Smooth muscle cell (in vitro differentiated cells): ENCODE measurements around the gene ZNF700. TPM values are rescaled to one million over a fixed set of nuclear protein-coding genes. Genes with fewer than 3 reads are reported as not detected.
"Not testable (repeated sequence)": the region's sequence is repeated elsewhere in the genome, so short reads cannot be mapped to it uniquely, and the experiment has no call there.

Source experiments
- DNase-seq: peaks from one replicate; lab custom pipeline; 2025; ENCODE audit not compliant: unreplicated experiment; lab: John Stamatoyannopoulos, UW
- H2AFZ ChIP-seq: fragments of 200-600 bp; sonication (generic); 2 replicates; pipeline ENCODE4 v1.6.0; 2016; ENCODE audit warnings: antibody characterized with exemption, low read depth, mild to moderate bottlenecking
- H3F3A ChIP-seq: fragments of 200-600 bp; sonication (generic); 2 replicates; pipeline ENCODE4 v1.6.0; 2017; ENCODE audit warnings: antibody characterized with exemption, low read depth
- H3K27ac ChIP-seq: fragments of 200-600 bp; sonication (generic); 2 replicates; pipeline ENCODE4 v1.5.1; 2016; ENCODE audit warnings: low read depth, mild to moderate bottlenecking
- H3K27me3 ChIP-seq: fragments of 200-600 bp; sonication (generic); 2 replicates; pipeline ENCODE4 v1.6.1; 2016; ENCODE audit warnings: low read depth, mild to moderate bottlenecking
- H3K36me3 ChIP-seq: fragments of 200-600 bp; sonication (generic); 2 replicates; pipeline ENCODE4 v1.5.1; 2016; ENCODE audit warnings: low read depth
- H3K4me1 ChIP-seq: fragments of 200-600 bp; sonication (generic); 2 replicates; pipeline ENCODE4 v1.5.1; 2016; ENCODE audit warnings: low read depth
- H3K4me2 ChIP-seq: fragments of 200-600 bp; sonication (generic); 2 replicates; pipeline ENCODE4 v1.6.0; 2016; ENCODE audit warnings: mild to moderate bottlenecking
- H3K4me3 ChIP-seq: fragments of 200-600 bp; sonication (generic); 2 replicates; pipeline ENCODE4 v1.5.1; 2016; ENCODE audit warnings: mild to moderate bottlenecking
- H3K79me2 ChIP-seq: fragments of 200-600 bp; sonication (generic); 2 replicates; pipeline ENCODE4 v1.6.0; 2016; ENCODE audit warnings: low read depth, mild to moderate bottlenecking
- H3K9ac ChIP-seq: fragments of 200-600 bp; sonication (generic); 2 replicates; pipeline ENCODE4 v1.6.0; 2016; ENCODE audit warnings: low read depth
- H3K9me3 ChIP-seq: fragments of 200-600 bp; sonication (generic); replicated peaks from 2 replicates; pipeline ENCODE4 v1.5.1; 2016; ENCODE audit warnings: low read depth
- H4K20me1 ChIP-seq: fragments of 200-600 bp; sonication (generic); 2 replicates; pipeline ENCODE4 v1.6.0; 2016; ENCODE audit warnings: low read depth
- CTCF ChIP-seq: fragments of 200-600 bp; sonication (generic); IDR thresholded peaks from 2 replicates; pipeline ENCODE4 v1.5.1; 2017; ENCODE audit warnings: borderline replicate concordance, mild to moderate bottlenecking, antibody characterized with exemption; ENCODE audit not compliant: insufficient read depth, poor library complexity, severe bottlenecking
- WGBS: methylation state at CpG from one replicate; pipeline ENCODE4 v1.1.7; 2016; ENCODE audit warnings: low lambda C conversion rate; 5-methylcytosine and 5-hydroxymethylcytosine counted together
- polyA plus RNA-seq: library from polyadenylated mRNA; unstranded; fragments of >200 nt; fragmentation: Nextera tagmentation; extraction: Ambion mirVana; gene quantifications from 2 replicates; pipeline ENCODE4 v1.2.1, GENCODE V29; 2016
- total RNA-seq: library from RNA; depleted of rRNA; stranded (reverse); fragments of >200 nt; gene quantifications from 2 replicates; pipeline ENCODE4 v1.2.3, GENCODE V29; 2014

Gene ZNF700
- total and polyA plus RNA-seq, 2 experiments from 2014 or later: 1.2 to 8.3 TPM

DNA sequence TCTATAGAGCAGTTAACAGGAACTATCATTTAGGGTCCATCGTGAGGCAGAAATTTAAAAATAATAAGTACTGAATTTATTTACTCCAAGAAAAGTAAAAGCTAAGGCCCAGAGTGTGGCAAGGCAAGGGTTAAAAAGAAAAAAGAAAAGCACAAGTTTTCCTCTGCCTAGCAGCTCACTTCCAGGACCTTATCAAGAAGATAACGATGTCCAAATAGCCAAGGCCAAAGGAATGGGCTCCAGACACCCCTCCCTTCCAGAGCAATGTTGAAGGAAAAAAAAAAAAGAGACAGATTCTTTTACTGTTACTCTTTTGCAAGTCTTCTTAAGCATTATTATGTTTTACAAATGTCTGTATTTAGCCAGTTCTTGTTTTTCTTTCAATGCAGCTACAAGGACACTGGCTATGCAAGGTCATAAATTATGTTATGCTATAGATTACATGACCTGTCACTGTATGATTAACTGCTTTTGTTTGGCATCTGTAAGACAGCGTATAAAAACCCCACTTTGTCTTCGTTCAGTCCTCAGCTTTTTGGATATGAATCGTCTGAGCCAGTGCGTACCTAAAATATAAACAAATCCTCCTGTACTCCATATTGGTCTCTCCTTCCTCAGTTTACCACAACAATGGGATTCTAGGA lies 2.9 kb upstream of the ZNF700 start:
- Histone ChIP-seq H2AFZ (no peak overlapping the region), H3K4me3 (no peak overlapping the region), H3K9me3 (no peaks in the 10 kb centered on the region), H3K27ac (no peak overlapping the region), H3K4me1 (peaks cover 6% of the 10 kb centered on the region), H4K20me1 (no peaks in the 10 kb centered on the region), H3K4me2 (no peak overlapping the region), H3K36me3 (no peaks in the 10 kb centered on the region), H3F3A (peaks cover 6% of the 10 kb centered on the region), H3K79me2 (peaks cover 18% of the 10 kb centered on the region), H3K9ac (no peak overlapping the region), H3K27me3 (no peaks in the 10 kb centered on the region)
- 50% methylated on average over 6 of the region's 6 CpGs for WGBS
- no peak for TF ChIP-seq CTCF
- DNase-seq: no peak

DNA sequence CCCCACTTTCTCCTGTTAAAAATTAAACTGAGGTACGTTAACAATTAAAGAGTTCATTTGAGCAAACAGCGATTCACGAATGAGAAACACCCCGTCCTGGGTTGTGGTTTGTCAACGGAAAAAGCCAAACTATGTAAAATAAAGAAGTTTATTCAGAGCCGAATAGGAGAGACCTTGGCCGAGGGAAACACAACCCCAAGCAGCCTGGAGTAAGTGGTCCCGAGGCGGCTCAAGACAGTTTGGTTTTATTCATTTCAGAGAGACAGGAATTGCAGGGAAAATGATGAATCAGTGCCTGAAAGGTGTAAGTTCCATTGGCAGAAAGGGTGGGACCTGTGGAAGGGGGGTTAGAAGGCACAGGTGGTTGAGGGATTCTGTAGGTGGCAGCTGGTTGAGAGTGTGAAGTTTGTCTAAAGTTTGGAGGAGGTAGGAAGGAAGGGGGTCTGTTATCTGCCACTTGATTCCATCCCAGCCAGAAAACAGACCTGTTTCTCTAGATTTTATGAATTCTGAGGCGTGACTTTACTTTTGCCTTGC lies 812 bp downstream of the ZNF700 start:
- H3K4me1 ChIP-seq, H4K20me1 ChIP-seq, H3K9me3 ChIP-seq, H3F3A ChIP-seq, H3K27me3 ChIP-seq, DNase-seq, H3K36me3 ChIP-seq: not testable (repeated sequence)
- H3K4me2 ChIP-seq: peak overlapping the region; percentile 90
- peak overlapping the region; percentile 36 for H3K27ac ChIP-seq
- H3K4me3 ChIP-seq: peak overlapping the region; percentile 77
- H3K9ac ChIP-seq: peak overlapping the region; percentile 63
- WGBS: 14% methylated on average over 10 of the region's 10 CpGs
- peaks cover 41% of the 10 kb centered on the region for H3K79me2 ChIP-seq
- H2AFZ ChIP-seq: peak overlapping the region; percentile 96

- Histone ChIP-seq H3K79me2 (peaks cover 48% of the 10 kb centered on the region), H4K20me1 (no peaks in the 10 kb centered on the region), H3K4me1 (peaks cover 6% of the 10 kb centered on the region), H3F3A (peaks cover 6% of the 10 kb centered on the region), H3K4me3 (no peak overlapping the region), H3K27me3 (no peaks in the 10 kb centered on the region), H3K4me2 (no peak overlapping the region), H3K36me3 (no peaks in the 10 kb centered on the region), H3K27ac (no peak overlapping the region), H2AFZ (no peak overlapping the region), H3K9me3 (peaks cover 3% of the 10 kb centered on the region), H3K9ac (no peak overlapping the region)
- 99% methylated on average over 3 of the region's 3 CpGs for WGBS
- DNase-seq: no peak
- no peak for TF ChIP-seq CTCF
Observed at GRCh38 chr19:11927227-11927626, 2.3 kb downstream of the ZNF700 start.

DNA sequence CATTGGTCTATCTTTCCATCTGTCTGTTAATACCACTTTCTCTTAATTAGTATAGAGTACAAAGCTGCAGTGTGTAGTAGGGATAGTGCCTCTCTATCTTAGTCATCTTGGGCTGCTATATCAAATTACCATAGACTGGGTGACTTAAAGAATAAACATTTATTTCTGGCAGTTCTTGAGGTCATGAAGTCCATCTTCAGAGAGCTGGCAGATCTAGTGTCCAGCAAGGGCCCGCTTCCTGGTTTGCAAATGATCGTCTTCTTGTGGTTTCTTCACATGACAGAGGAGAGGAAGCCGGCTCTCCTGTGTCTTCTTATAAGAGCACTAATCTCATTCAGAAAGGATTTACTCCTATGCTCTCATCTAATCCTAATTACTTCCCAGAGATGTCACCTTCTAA lies 6.1 kb downstream of the ZNF700 start:
- H3K27ac ChIP-seq: no peak overlapping the region
- no peaks in the 10 kb centered on the region for H4K20me1 ChIP-seq
- peaks cover 12% of the 10 kb centered on the region for H3K9me3 ChIP-seq
- no peak for TF ChIP-seq CTCF
- no peak overlapping the region for H3K9ac ChIP-seq
- H3K4me3 ChIP-seq: no peak overlapping the region
- no peak overlapping the region for H2AFZ ChIP-seq
- peaks cover 2% of the 10 kb centered on the region for H3K4me1 ChIP-seq
- H3K36me3 ChIP-seq: no peaks in the 10 kb centered on the region
- H3K4me2 ChIP-seq: no peak overlapping the region
- peaks cover 60% of the 10 kb centered on the region for H3K79me2 ChIP-seq
- no peaks in the 10 kb centered on the region for H3K27me3 ChIP-seq
- DNase-seq: no peak
- 96% methylated on average over 3 of the region's 3 CpGs for WGBS
- no peaks in the 10 kb centered on the region for H3F3A ChIP-seq
